ENCODE measurements around the gene CA14.

Gene CA14

GRCh38 chr1:150256554-150257341, 826 bp upstream of the CA14 start:
- no peaks in the 10 kb centered on the region for H3K36me3 Mint-ChIP-seq (ENCODE audit: low read depth)
- no peak for TF ChIP-seq CTCF (IDR thresholded peaks at IDR 0.05; ENCODE audit: unreplicated experiment in 3 of 3)
- H3K4me1 Mint-ChIP-seq: peaks cover 54% of the 10 kb centered on the region
- H3K4me3 Mint-ChIP-seq: peak overlapping the region; percentile 79 to 87 (median 83)
- H3K27ac Mint-ChIP-seq: peak overlapping the region; percentile 85 to 92 (median 92)
- H3K9me3 Mint-ChIP-seq: no peaks in the 10 kb centered on the region
- H3K27me3 Mint-ChIP-seq (ENCODE audit: low read depth): no peaks in the 10 kb centered on the region

GRCh38 chr1:150259217-150259616, 1.6 kb downstream of the CA14 start:
- peak overlapping the region; percentile 85 to 92 (median 92) for H3K27ac Mint-ChIP-seq

GRCh38 chr1:150259758-150260669, 2.4 kb downstream of the CA14 start:
- no peak for TF ChIP-seq CTCF (IDR thresholded peaks at IDR 0.05; ENCODE audit: unreplicated experiment in 3 of 3)
- Mint-ChIP-seq H3K4me1 (peaks cover 59% of the 10 kb centered on the region), H3K9me3 (no peaks in the 10 kb centered on the region)

More at GRCh38 chr1:150259217-150259616, 1.6 kb downstream of the CA14 start:
- Mint-ChIP-seq H3K9me3 (no peaks in the 10 kb centered on the region), H3K27me3 (ENCODE audit: low read depth) (no peaks in the 10 kb centered on the region), H3K4me1 (peaks cover 59% of the 10 kb centered on the region), H3K36me3 (ENCODE audit: low read depth) (no peaks in the 10 kb centered on the region), H3K4me3 (peak overlapping the region; percentile 79 to 87 (median 83))
- TF ChIP-seq CTCF (IDR thresholded peaks at IDR 0.05; ENCODE audit: unreplicated experiment in 3 of 3): no peak

GRCh38 chr1:150261367-150261766, 3.8 kb downstream of the CA14 start:
- TF ChIP-seq CTCF (IDR thresholded peaks at IDR 0.05; ENCODE audit: unreplicated experiment in 3 of 3): no peak
- Mint-ChIP-seq H3K36me3 (ENCODE audit: low read depth) (peaks cover 12% of the 10 kb centered on the region), H3K9me3 (no peaks in the 10 kb centered on the region), H3K27me3 (ENCODE audit: low read depth) (no peaks in the 10 kb centered on the region), H3K4me1 (peaks cover 46% of the 10 kb centered on the region), H3K4me3 (peak overlapping the region in 1 of 3 experiments; percentile 33), H3K27ac (peak overlapping the region in 2 of 3 experiments; percentile 56 to 82)

More at GRCh38 chr1:150259758-150260669, 2.4 kb downstream of the CA14 start:
- Mint-ChIP-seq H3K27me3 (ENCODE audit: low read depth) (no peaks in the 10 kb centered on the region), H3K4me3 (peak overlapping the region; percentile 79 to 87 (median 83)), H3K27ac (peak overlapping the region; percentile 85 to 92 (median 92)), H3K36me3 (ENCODE audit: low read depth) (peaks cover 5% of the 10 kb centered on the region)

- Mint-ChIP-seq H3K4me1 (peaks cover 41% of the 10 kb centered on the region), H3K27ac (peak overlapping the region; percentile 59 to 91 (median 77)), H3K27me3 (ENCODE audit: low read depth) (no peaks in the 10 kb centered on the region), H3K9me3 (no peaks in the 10 kb centered on the region), H3K36me3 (ENCODE audit: low read depth) (peaks cover 21% of the 10 kb centered on the region), H3K4me3 (peak overlapping the region; percentile 4 to 22 (median 9))
- no peak for TF ChIP-seq CTCF (IDR thresholded peaks at IDR 0.05; ENCODE audit: unreplicated experiment in 3 of 3)
Observed at GRCh38 chr1:150262388-150263320, 5.1 kb downstream of the CA14 start.
